Smooth muscle cell (in vitro differentiated cells): ENCODE measurements around the gene ZDHHC12. TPM values are rescaled to one million over a fixed set of nuclear protein-coding genes. Genes with fewer than 3 reads are reported as not detected.

Source experiments
- DNase-seq: peaks from one replicate; lab custom pipeline; 2025; ENCODE audit not compliant: unreplicated experiment; lab: John Stamatoyannopoulos, UW
- H2AFZ ChIP-seq: fragments of 200-600 bp; sonication (generic); 2 replicates; pipeline ENCODE4 v1.6.0; 2016; ENCODE audit warnings: antibody characterized with exemption, low read depth, mild to moderate bottlenecking
- H3F3A ChIP-seq: fragments of 200-600 bp; sonication (generic); 2 replicates; pipeline ENCODE4 v1.6.0; 2017; ENCODE audit warnings: antibody characterized with exemption, low read depth
- H3K27ac ChIP-seq: fragments of 200-600 bp; sonication (generic); 2 replicates; pipeline ENCODE4 v1.5.1; 2016; ENCODE audit warnings: low read depth, mild to moderate bottlenecking
- H3K27me3 ChIP-seq: fragments of 200-600 bp; sonication (generic); 2 replicates; pipeline ENCODE4 v1.6.1; 2016; ENCODE audit warnings: low read depth, mild to moderate bottlenecking
- H3K36me3 ChIP-seq: fragments of 200-600 bp; sonication (generic); 2 replicates; pipeline ENCODE4 v1.5.1; 2016; ENCODE audit warnings: low read depth
- H3K4me1 ChIP-seq: fragments of 200-600 bp; sonication (generic); 2 replicates; pipeline ENCODE4 v1.5.1; 2016; ENCODE audit warnings: low read depth
- H3K4me2 ChIP-seq: fragments of 200-600 bp; sonication (generic); 2 replicates; pipeline ENCODE4 v1.6.0; 2016; ENCODE audit warnings: mild to moderate bottlenecking
- H3K4me3 ChIP-seq: fragments of 200-600 bp; sonication (generic); 2 replicates; pipeline ENCODE4 v1.5.1; 2016; ENCODE audit warnings: mild to moderate bottlenecking
- H3K79me2 ChIP-seq: fragments of 200-600 bp; sonication (generic); 2 replicates; pipeline ENCODE4 v1.6.0; 2016; ENCODE audit warnings: low read depth, mild to moderate bottlenecking
- H3K9ac ChIP-seq: fragments of 200-600 bp; sonication (generic); 2 replicates; pipeline ENCODE4 v1.6.0; 2016; ENCODE audit warnings: low read depth
- H3K9me3 ChIP-seq: fragments of 200-600 bp; sonication (generic); replicated peaks from 2 replicates; pipeline ENCODE4 v1.5.1; 2016; ENCODE audit warnings: low read depth
- H4K20me1 ChIP-seq: fragments of 200-600 bp; sonication (generic); 2 replicates; pipeline ENCODE4 v1.6.0; 2016; ENCODE audit warnings: low read depth
- WGBS: methylation state at CpG from one replicate; pipeline ENCODE4 v1.1.7; 2016; ENCODE audit warnings: low lambda C conversion rate; 5-methylcytosine and 5-hydroxymethylcytosine counted together
- polyA plus RNA-seq: library from polyadenylated mRNA; unstranded; fragments of >200 nt; fragmentation: Nextera tagmentation; extraction: Ambion mirVana; gene quantifications from 2 replicates; pipeline ENCODE4 v1.2.1, GENCODE V29; 2016
- total RNA-seq: library from RNA; depleted of rRNA; stranded (reverse); fragments of >200 nt; gene quantifications from 2 replicates; pipeline ENCODE4 v1.2.3, GENCODE V29; 2014
- TF ChIP-seq, protein P1 (sequence below): fragments of 200-600 bp; sonication (generic); IDR thresholded peaks from 2 replicates; pipeline ENCODE4 v1.5.1; 2017; ENCODE audit warnings: borderline replicate concordance, mild to moderate bottlenecking, antibody characterized with exemption; ENCODE audit not compliant: insufficient read depth, poor library complexity, severe bottlenecking

ZDHHC12 gene
- total and polyA plus RNA-seq, 2 experiments from 2014 or later = 20.8 to 31.3 TPM

DNA sequence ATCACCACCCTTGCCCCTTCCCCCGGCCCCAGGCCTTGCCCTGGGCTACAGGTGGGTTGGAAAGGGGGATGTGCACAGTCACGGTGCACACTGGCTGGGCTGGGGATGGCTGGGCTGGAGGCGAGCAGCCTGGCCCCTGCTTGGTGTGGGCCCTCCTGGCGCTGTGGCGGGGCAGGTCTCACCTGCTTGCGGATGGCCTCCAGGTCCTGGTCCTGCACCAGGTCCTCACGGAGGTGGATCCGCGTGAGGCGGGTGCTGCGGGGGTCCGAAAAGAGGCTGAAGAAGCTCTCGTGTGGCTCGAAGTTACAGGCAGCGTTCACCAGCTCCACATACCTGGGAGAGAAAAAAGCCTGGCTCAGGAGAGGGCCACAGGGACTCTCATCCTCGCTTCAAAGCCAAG lies 29.7 kb upstream of the ZDHHC12 start:
- Histone ChIP-seq H2AFZ (no peak overlapping the region), H3K36me3 (no peaks in the 10 kb centered on the region), H3K9ac (no peak overlapping the region), H3K4me3 (no peak overlapping the region), H3K4me1 (no peaks in the 10 kb centered on the region), H3K79me2 (no peaks in the 10 kb centered on the region), H3F3A (no peaks in the 10 kb centered on the region), H3K4me2 (no peak overlapping the region), H3K27ac (no peak overlapping the region), H3K9me3 (no peaks in the 10 kb centered on the region), H3K27me3 (no peaks in the 10 kb centered on the region), H4K20me1 (peaks cover 18% of the 10 kb centered on the region)
- TF ChIP-seq, protein P1, sequence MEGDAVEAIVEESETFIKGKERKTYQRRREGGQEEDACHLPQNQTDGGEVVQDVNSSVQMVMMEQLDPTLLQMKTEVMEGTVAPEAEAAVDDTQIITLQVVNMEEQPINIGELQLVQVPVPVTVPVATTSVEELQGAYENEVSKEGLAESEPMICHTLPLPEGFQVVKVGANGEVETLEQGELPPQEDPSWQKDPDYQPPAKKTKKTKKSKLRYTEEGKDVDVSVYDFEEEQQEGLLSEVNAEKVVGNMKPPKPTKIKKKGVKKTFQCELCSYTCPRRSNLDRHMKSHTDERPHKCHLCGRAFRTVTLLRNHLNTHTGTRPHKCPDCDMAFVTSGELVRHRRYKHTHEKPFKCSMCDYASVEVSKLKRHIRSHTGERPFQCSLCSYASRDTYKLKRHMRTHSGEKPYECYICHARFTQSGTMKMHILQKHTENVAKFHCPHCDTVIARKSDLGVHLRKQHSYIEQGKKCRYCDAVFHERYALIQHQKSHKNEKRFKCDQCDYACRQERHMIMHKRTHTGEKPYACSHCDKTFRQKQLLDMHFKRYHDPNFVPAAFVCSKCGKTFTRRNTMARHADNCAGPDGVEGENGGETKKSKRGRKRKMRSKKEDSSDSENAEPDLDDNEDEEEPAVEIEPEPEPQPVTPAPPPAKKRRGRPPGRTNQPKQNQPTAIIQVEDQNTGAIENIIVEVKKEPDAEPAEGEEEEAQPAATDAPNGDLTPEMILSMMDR = no peak
- 95% methylated on average over 14 of the region's 16 CpGs for WGBS
- DNase-seq = no peak

- Histone ChIP-seq H3K4me3 (no peak overlapping the region), H3K9me3 (no peaks in the 10 kb centered on the region), H4K20me1 (peaks cover 5% of the 10 kb centered on the region), H3K27me3 (no peaks in the 10 kb centered on the region), H2AFZ (no peak overlapping the region), H3K36me3 (no peaks in the 10 kb centered on the region), H3K27ac (no peak overlapping the region), H3K4me2 (no peak overlapping the region), H3F3A (no peaks in the 10 kb centered on the region), H3K9ac (no peak overlapping the region), H3K4me1 (no peaks in the 10 kb centered on the region), H3K79me2 (no peaks in the 10 kb centered on the region)
- no peak for DNase-seq
- 98% methylated on average over 20 of the region's 22 CpGs for WGBS
- TF ChIP-seq, protein P1 = no peak
Measured at GRCh38 chr9:128750926-128751595, 27.1 kb upstream of the ZDHHC12 start.

DNA sequence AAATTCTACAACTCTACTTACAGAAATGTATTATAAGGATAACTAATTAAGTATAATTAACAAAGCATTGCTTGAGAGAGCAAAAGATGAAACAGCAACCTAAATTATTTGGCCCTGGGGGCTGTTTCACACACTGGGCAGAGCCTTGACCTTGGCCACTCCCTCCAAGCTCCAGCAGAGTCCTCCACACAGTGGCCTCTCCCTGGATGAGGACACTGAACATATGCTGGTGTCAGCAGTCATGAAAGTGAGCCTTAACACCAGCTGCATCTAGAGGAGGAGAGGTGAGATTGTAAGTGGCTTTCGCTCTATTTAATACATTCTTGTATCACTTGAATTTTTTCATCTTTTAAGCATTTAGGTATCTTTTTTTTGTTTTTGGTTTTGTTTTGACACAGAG lies 23.3 kb upstream of the ZDHHC12 start:
- H3K79me2 ChIP-seq = no peaks in the 10 kb centered on the region
- TF ChIP-seq, protein P1 = no peak

GRCh38 chr9:128743421-128743820 lies 19.5 kb upstream of the ZDHHC12 start:
- 100% methylated on average over 1 of the region's 1 CpG for whole genome bisulfite sequencing
- H3K4me3 ChIP-seq = no peak overlapping the region

More for the DNA sequence above, 23.3 kb upstream of the ZDHHC12 start:
- Histone ChIP-seq H3K27ac (no peak overlapping the region), H3K9me3 (no peaks in the 10 kb centered on the region), H3K4me3 (no peak overlapping the region), H3K27me3 (no peaks in the 10 kb centered on the region), H3K4me2 (no peak overlapping the region), H3K36me3 (no peaks in the 10 kb centered on the region), H3K4me1 (no peaks in the 10 kb centered on the region), H4K20me1 (no peaks in the 10 kb centered on the region), H2AFZ (no peak overlapping the region), H3K9ac (no peak overlapping the region), H3F3A (no peaks in the 10 kb centered on the region)
- 100% methylated on average over 1 of the region's 1 CpG for WGBS
- DNase-seq = no peak

More at GRCh38 chr9:128743421-128743820, 19.5 kb upstream of the ZDHHC12 start:
- no peak for DNase-seq
- no peak overlapping the region for H3K27ac ChIP-seq
- no peak overlapping the region for H3K9ac ChIP-seq
- no peaks in the 10 kb centered on the region for H4K20me1 ChIP-seq
- TF ChIP-seq, protein P1 = no peak
- H3F3A ChIP-seq = no peaks in the 10 kb centered on the region
- H3K9me3 ChIP-seq = no peaks in the 10 kb centered on the region
- H3K4me1 ChIP-seq = no peaks in the 10 kb centered on the region
- no peak overlapping the region for H2AFZ ChIP-seq
- no peaks in the 10 kb centered on the region for H3K36me3 ChIP-seq
- H3K4me2 ChIP-seq = no peak overlapping the region
- H3K27me3 ChIP-seq = no peaks in the 10 kb centered on the region
- H3K79me2 ChIP-seq = no peaks in the 10 kb centered on the region
